Measurements from ENCODE around the gene DNASE1L2.

DNA sequence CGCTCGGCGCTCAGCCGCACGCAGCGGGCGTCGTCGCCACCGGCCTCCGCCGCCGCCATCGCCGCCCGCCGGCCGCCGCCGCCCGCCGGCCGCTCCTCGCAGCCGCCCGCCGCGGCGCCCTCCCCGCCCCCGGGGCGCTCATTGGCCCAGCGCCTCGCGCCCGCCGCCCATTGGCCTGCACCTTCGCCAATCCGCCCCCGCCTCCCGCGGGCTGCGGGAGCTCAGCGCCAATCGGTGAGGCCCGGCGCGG, 21.6 kb upstream of the DNASE1L2 start, which contains the start of gene PGP:
- TF ChIP-seq POLR2A (IDR thresholded peaks at IDR 0.05; ENCODE audit: low read depth, low read length) = no peak
- TF ChIP-seq, protein P1, sequence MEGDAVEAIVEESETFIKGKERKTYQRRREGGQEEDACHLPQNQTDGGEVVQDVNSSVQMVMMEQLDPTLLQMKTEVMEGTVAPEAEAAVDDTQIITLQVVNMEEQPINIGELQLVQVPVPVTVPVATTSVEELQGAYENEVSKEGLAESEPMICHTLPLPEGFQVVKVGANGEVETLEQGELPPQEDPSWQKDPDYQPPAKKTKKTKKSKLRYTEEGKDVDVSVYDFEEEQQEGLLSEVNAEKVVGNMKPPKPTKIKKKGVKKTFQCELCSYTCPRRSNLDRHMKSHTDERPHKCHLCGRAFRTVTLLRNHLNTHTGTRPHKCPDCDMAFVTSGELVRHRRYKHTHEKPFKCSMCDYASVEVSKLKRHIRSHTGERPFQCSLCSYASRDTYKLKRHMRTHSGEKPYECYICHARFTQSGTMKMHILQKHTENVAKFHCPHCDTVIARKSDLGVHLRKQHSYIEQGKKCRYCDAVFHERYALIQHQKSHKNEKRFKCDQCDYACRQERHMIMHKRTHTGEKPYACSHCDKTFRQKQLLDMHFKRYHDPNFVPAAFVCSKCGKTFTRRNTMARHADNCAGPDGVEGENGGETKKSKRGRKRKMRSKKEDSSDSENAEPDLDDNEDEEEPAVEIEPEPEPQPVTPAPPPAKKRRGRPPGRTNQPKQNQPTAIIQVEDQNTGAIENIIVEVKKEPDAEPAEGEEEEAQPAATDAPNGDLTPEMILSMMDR (IDR thresholded peaks at IDR 0.05 in 2 of 3, conservative IDR thresholded peaks at IDR 0.05 in 1 of 3; ENCODE audit: control insufficient read depth in 2 of 3, extremely low read depth in 1 of 3, insufficient read depth in 1 of 3, low read depth in 3 of 3, low read length in 3 of 3) = no peak
- TF ChIP-seq CBFB (IDR thresholded peaks at IDR 0.05; ENCODE audit: low read depth) = no peak
- no peak for TF ChIP-seq CEBPB (IDR thresholded peaks at IDR 0.05; ENCODE audit: borderline replicate concordance in 1 of 2, low read depth in 2 of 2, low read length in 2 of 2)
- TF ChIP-seq TAF1 (IDR thresholded peaks at IDR 0.05; ENCODE audit: borderline replicate concordance, low read depth, low read length) = no peak

Data from GM12878 (cell line).